ENCODE data around the gene MISP. TPM values are rescaled to one million over a fixed set of nuclear protein-coding genes. Genes with fewer than 3 reads are reported as not detected.

MISP gene
- total and polyA plus RNA-seq, 2 of the 8 experiments (the other 6 are each of a cell fraction or from before 2014, with no cell fraction given), result 0.43 to 0.45 TPM

DNA sequence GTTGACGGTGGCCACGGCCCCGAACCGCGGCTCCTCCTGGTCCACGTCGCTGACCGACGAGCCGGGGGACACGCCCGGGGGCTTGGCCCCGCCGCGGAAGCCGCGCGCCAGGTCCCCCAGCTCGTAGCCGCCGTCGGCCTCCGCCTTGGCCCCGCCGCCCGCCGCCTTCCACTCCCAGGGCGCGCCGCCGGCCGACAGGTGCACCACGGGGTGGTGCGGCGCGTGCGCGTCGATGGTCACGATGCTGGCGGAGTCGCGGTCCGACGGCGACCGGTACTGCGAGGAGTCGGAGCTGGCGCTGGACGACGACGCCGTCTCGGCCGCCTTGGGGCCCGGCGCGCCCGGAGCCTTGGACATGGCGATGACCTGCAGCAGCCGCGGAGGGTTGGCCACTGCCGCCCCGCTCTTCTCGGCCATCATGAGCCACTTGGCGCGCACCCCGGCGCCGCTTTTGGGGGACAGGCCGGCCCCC, 61.9 kb downstream of the MISP start:
- peak in 1 of 2 experiments; percentile 63 for DNase-seq (ENCODE audit: low read depth in 1 of 2, low spot score in 2 of 2)
- peaks cover 9 to 31% of the 10 kb centered on the region in 2 experiments for H4K20me1 ChIP-seq (replicated peaks in 1 of 2; ENCODE audit: control insufficient read depth in 1 of 2, insufficient read depth in 2 of 2, low read length in 2 of 2)

More for the DNA sequence above, 61.9 kb downstream of the MISP start:
- Histone ChIP-seq H3K4me2 (ENCODE audit: insufficient read depth in 1 of 2, low read depth in 2 of 2, low read length in 2 of 2) (no peak overlapping the region), H3K9me3 (ENCODE audit: insufficient read depth in 2 of 2, low read depth in 1 of 2, low read length in 1 of 2) (no peaks in the 10 kb centered on the region), H3K4me3 (ENCODE audit: extremely low read depth in 1 of 4, insufficient read depth in 2 of 4, low read depth in 3 of 4, low read length in 4 of 4) (no peak overlapping the region), H3K36me3 (ENCODE audit: control insufficient read depth in 2 of 4, insufficient read depth in 4 of 4, low read length in 3 of 4) (peaks cover 25 to 74% (median 41%) of the 10 kb centered on the region in 4 experiments), H2AK5ac (ENCODE audit: low read depth, low read length) (no peak overlapping the region), H3K14ac (ENCODE audit: insufficient read length) (no peak overlapping the region), H4K8ac (ENCODE audit: extremely low read depth, insufficient read depth, low read length) (no peak overlapping the region), H2AFZ (ENCODE audit: low read length) (no peak overlapping the region), H2BK5ac (ENCODE audit: low read depth, low read length) (no peak overlapping the region), H4K91ac (replicated peaks; ENCODE audit: insufficient read length, low read length) (no peak overlapping the region), H2BK120ac (replicated peaks; ENCODE audit: low read depth, low read length) (no peak overlapping the region), H3K18ac (ENCODE audit: extremely low read depth, low read length) (no peak overlapping the region), H3K27ac (ENCODE audit: low read depth, low read length) (no peak overlapping the region), H2BK12ac (ENCODE audit: low read depth, low read length) (no peak overlapping the region), H2BK20ac (ENCODE audit: low read length) (no peak overlapping the region), H3K79me1 (ENCODE audit: low read depth, low read length) (no peaks in the 10 kb centered on the region; the same call in 1 of the 2 replicates), H3K4ac (replicated peaks; ENCODE audit: insufficient read length, low read depth, low read length) (no peak overlapping the region), H3K23ac (ENCODE audit: insufficient read length) (no peak overlapping the region), H3K9ac (replicated peaks in 1 of 4; ENCODE audit: extremely low read depth in 1 of 4, low read depth in 3 of 4, low read length in 3 of 4) (no peak overlapping the region), H3K4me1 (replicated peaks in 1 of 4; ENCODE audit: control insufficient read depth in 3 of 4, insufficient read depth in 4 of 4, low read length in 3 of 4) (no peaks in the 10 kb centered on the region), H4K5ac (ENCODE audit: insufficient read length, low read depth, low read length) (no peak overlapping the region), H3K56ac (replicated peaks; ENCODE audit: insufficient read length, low read depth, low read length) (no peak overlapping the region), H3K27me3 (replicated peaks in 1 of 4; ENCODE audit: control insufficient read depth in 3 of 4, extremely low read depth in 1 of 4, insufficient read depth in 3 of 4, low read length in 3 of 4) (no peaks in the 10 kb centered on the region), H2BK15ac (ENCODE audit: low read length) (no peak overlapping the region), H3K23me2 (ENCODE audit: low read depth, low read length) (peaks cover 12% of the 10 kb centered on the region; the same call in 1 of the 2 replicates), H3K79me2 (ENCODE audit: control insufficient read depth in 1 of 2, insufficient read depth in 2 of 2, low read length in 2 of 2) (peaks cover 0 to 6% of the 10 kb centered on the region in 2 experiments; a peak in 2 of 4 replicates)
- 98% methylated on average over 8 of the region's 72 CpGs; no CpG with 5 or more reads in 1 of the 2 experiments for WGBS, 2 experiments (ENCODE audit: extremely low coverage in 1 of 2, insufficient coverage in 1 of 2, insufficient read length in 1 of 2, insufficient replicate concordance in 2 of 2, low coverage in 1 of 2, low lambda C conversion rate in 2 of 2, missing lambda C conversion rate in 1 of 2)
- ChIA-PET POLR2A (ENCODE audit: partially characterized antibody) (interaction anchor here (0.7 to 4.0 kb wide), 17 partner anchors 8 to 274 kb away, joined by 3 to 240 read pairs (median 4); partner anchors contain the start of genes CFD and PTBP1), CTCF (ENCODE audit: partially characterized antibody) (interaction anchor here (0.5 to 1.2 kb wide), 2 partner anchors 9 to 44 kb away, joined by 3 to 4 read pairs; no protein-coding TSS in a partner anchor)
- no peak for FAIRE-seq
- no peak for TF ChIP-seq CHD1 (IDR thresholded peaks at IDR 0.05; ENCODE audit: low read depth, low read length)
- TF ChIP-seq POLR2AphosphoS5 (IDR thresholded peaks at IDR 0.05; ENCODE audit: low read depth, low read length), result peak; percentile 79
- TF ChIP-seq TCF12 (IDR thresholded peaks at IDR 0.05; ENCODE audit: low read depth, low read length), result no peak
- TF ChIP-seq EGR1 (IDR thresholded peaks at IDR 0.05; ENCODE audit: borderline replicate concordance, low read depth, low read length), result 0 out of 2 replicates have a peak, but pooled peaks have one; percentile 24
- no peak for TF ChIP-seq SAP30 (IDR thresholded peaks at IDR 0.05; ENCODE audit: insufficient read depth, insufficient replicate concordance, low read length)
